Activated T-cell treated with anti-CD3 and anti-CD28 coated beads for 48 hours (primary cell): ENCODE data around the gene KCNC4.

Source experiments
- DNase-seq: peaks from one replicate; pipeline ENCODE4 v3.0.0-alpha.2; 2020; ENCODE audit warnings: low read depth

KCNC4 gene

GRCh38 chr1:110254604-110255391 is 44.7 kb downstream of the KCNC4 start:
- DNase-seq: no peak

GRCh38 chr1:110255392-110255787 is 45.3 kb downstream of the KCNC4 start:
- DNase-seq: no peak

- no peak for DNase-seq
Measured at GRCh38 chr1:110258734-110259133, 48.6 kb downstream of the KCNC4 start.

DNA sequence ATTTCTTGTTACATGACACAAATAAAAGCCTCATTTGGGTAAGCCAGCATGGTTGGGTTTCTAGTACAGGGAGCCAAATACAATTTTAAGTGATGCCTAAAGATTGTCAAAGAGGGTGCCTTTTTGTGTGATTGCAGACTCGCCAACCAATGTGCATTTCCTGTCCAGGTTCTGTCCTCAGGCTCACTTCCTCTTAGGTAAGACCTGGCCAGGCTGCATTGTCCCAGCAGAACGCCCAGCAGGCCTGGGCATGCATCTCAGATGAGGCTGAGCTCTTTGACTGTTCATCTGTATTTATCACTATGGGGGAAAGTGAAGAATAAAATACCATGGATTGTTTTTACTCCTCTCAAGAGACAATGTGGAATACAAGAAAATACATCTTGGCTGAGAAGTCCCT is 49.7 kb downstream of the KCNC4 start:
- DNase-seq: no peak
